Measurements from ENCODE around the gene ARSA.

The ARSA gene

DNA sequence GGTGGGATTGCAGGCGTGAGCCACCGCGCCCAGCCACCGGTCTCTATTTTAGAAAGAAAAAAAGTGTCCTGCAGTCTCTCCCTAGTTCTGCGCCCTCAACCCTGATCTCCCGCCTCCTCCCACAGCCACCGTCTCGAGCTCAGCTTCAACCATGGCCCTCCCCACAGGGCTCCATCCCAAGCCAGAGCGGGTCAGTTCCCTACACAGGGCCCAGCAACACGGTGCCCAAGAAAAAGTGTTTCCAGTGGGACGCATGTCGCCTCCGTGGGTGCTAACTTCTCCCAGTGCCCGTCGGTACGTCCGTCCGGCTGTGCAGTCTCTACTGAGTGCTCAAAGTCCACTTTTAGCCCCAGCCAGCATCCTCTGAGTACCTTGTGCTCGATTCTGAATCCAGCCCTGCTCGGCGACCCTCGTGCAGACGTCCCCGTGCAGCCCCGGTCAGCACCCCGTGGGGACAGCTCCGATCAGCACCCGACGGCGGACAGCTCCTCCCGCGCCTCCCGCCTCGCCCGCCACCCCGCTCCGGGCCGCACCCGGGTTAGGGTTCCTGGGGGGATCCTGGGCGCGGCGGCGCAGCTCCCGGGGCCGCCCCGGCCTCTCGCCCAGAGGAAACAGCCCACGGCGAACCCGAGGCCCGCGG, 28.0 kb downstream of the ARSA start:
- FAIRE-seq (no peak), DNase-seq (ENCODE audit: insufficient read length, low spot score) (peak; percentile 88)
- TF ChIP-seq POU2F2 (IDR thresholded peaks at IDR 0.05; ENCODE audit: low read depth, low read length) (no peak), TAF1 (IDR thresholded peaks at IDR 0.05; ENCODE audit: low read depth, low read length) (no peak), POLR2A (IDR thresholded peaks at IDR 0.05; ENCODE audit: low read depth, low read length) (no peak), PAX5 (IDR thresholded peaks at IDR 0.05; ENCODE audit: insufficient read depth, low read length, severe bottlenecking) (no peak), SPI1 (IDR thresholded peaks at IDR 0.05; ENCODE audit: low read depth, low read length) (no peak), POLR2AphosphoS5 (IDR thresholded peaks at IDR 0.05; ENCODE audit: low read depth, low read length) (no peak)

DNA sequence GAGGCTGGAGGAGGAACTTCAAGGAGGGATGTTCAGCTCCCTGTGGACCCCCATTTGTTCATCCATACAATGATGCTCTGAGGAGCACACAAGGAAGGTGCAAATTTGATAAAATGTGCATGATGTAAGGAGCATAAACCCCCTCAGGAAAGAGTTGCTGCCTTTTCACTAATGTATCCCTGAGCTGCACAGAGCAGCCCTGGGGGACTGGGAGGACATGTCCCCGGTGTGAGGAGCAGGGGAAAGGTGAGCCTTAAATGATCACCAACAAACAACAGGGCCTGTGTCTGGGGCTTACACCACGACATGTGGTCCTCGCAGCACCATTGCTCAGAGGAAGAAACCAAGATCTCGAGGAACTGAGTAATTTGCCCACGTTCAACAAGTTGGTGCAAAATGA, 30.9 kb downstream of the ARSA start:
- DNase-seq (ENCODE audit: insufficient read length, low spot score) (no peak), FAIRE-seq (no peak)

DNA sequence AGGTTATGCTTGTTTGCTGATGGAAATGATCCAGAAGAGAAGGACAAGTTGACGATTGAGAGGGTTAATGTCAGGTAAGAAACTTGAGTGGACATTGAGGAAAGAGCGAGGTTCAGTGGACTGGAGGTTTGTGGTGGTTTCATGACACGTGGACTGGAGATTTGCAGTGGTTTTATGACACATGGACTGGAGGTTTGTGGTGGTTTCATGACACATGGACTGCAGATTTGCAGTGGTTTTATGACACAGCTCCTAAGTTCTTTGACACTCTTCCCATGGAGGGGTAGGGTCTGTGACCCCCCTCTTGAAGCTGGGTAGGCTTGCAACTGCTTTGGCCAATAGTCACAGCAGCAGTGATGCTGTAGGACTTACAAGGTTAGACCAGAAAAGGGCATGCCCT, 32.8 kb downstream of the ARSA start:
- DNase-seq (ENCODE audit: insufficient read length, low spot score) (no peak), FAIRE-seq (peak; percentile 20)
- TF ChIP-seq POU2F2 (IDR thresholded peaks at IDR 0.05; ENCODE audit: low read depth, low read length), result no peak
- no peak for TF ChIP-seq TAF1 (IDR thresholded peaks at IDR 0.05; ENCODE audit: low read depth, low read length)
- no peak for TF ChIP-seq POLR2AphosphoS5 (IDR thresholded peaks at IDR 0.05; ENCODE audit: low read depth, low read length)
- TF ChIP-seq POLR2A (IDR thresholded peaks at IDR 0.05; ENCODE audit: low read depth, low read length), result no peak
- TF ChIP-seq SPI1 (IDR thresholded peaks at IDR 0.05; ENCODE audit: low read depth, low read length), result no peak
- no peak for TF ChIP-seq PAX5 (IDR thresholded peaks at IDR 0.05; ENCODE audit: insufficient read depth, low read length, severe bottlenecking)

More for the DNA sequence above, 30.9 kb downstream of the ARSA start:
- no peak for TF ChIP-seq POLR2A (IDR thresholded peaks at IDR 0.05; ENCODE audit: low read depth, low read length)
- no peak for TF ChIP-seq SPI1 (IDR thresholded peaks at IDR 0.05; ENCODE audit: low read depth, low read length)
- TF ChIP-seq POLR2AphosphoS5 (IDR thresholded peaks at IDR 0.05; ENCODE audit: low read depth, low read length), result no peak
- no peak for TF ChIP-seq POU2F2 (IDR thresholded peaks at IDR 0.05; ENCODE audit: low read depth, low read length)
- TF ChIP-seq TAF1 (IDR thresholded peaks at IDR 0.05; ENCODE audit: low read depth, low read length), result no peak
- TF ChIP-seq PAX5 (IDR thresholded peaks at IDR 0.05; ENCODE audit: insufficient read depth, low read length, severe bottlenecking), result no peak

DNA sequence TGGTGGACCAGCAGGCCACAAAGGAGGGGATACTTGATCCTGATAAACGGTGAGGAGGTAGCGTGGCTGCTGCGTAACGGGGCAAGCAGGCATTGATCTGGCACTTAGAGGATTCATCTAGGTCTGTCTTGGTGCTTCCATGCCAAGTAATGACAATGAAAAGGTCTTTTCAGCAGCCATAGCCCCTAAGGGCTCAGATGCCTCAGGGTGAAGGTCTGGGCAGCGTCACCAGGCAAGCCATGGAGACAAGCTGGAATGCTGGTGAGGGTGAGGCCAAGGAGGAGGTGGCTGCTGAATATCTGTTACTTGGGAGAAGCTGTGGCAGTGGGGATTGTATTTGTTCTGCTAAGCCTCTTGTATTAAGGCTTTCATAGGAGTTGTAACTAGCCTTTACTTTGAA, 40.5 kb downstream of the ARSA start:
- TF ChIP-seq POLR2AphosphoS5 (IDR thresholded peaks at IDR 0.05; ENCODE audit: low read depth, low read length), result no peak
- TF ChIP-seq TAF1 (IDR thresholded peaks at IDR 0.05; ENCODE audit: low read depth, low read length), result no peak
- TF ChIP-seq POU2F2 (IDR thresholded peaks at IDR 0.05; ENCODE audit: low read depth, low read length), result no peak
- TF ChIP-seq POLR2A (IDR thresholded peaks at IDR 0.05; ENCODE audit: low read depth, low read length), result no peak
- TF ChIP-seq PAX5 (IDR thresholded peaks at IDR 0.05; ENCODE audit: insufficient read depth, low read length, severe bottlenecking), result no peak
- no peak for TF ChIP-seq SPI1 (IDR thresholded peaks at IDR 0.05; ENCODE audit: low read depth, low read length)

DNA sequence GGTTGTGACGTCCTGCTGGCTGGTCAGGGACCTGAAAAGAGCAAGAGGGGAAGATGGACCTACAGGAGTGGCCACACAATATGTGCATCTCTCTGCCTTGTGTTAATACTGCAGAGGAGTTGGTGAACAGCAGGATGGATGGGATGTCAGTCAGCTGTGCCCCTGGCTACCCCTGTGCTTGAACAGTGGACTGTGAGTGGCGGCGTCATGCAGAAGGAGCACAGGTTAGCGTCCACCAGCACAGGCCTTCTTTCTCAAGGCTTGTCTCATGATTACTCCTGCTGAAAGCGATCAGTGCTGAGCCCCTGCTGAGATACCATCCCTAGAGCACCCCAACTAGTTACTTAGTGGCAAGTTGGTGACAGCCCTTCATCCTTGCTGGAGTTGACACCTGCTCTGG, 41.5 kb downstream of the ARSA start:
- FAIRE-seq (no peak), DNase-seq (ENCODE audit: insufficient read length, low spot score) (no peak)
- no peak for TF ChIP-seq POLR2AphosphoS5 (IDR thresholded peaks at IDR 0.05; ENCODE audit: low read depth, low read length)
- TF ChIP-seq SPI1 (IDR thresholded peaks at IDR 0.05; ENCODE audit: low read depth, low read length), result no peak
- TF ChIP-seq POLR2A (IDR thresholded peaks at IDR 0.05; ENCODE audit: low read depth, low read length), result no peak
- TF ChIP-seq TAF1 (IDR thresholded peaks at IDR 0.05; ENCODE audit: low read depth, low read length), result no peak
- TF ChIP-seq POU2F2 (IDR thresholded peaks at IDR 0.05; ENCODE audit: low read depth, low read length), result no peak

More for the DNA sequence above, 40.5 kb downstream of the ARSA start:
- FAIRE-seq (no peak), DNase-seq (ENCODE audit: insufficient read length, low spot score) (no peak)

DNA sequence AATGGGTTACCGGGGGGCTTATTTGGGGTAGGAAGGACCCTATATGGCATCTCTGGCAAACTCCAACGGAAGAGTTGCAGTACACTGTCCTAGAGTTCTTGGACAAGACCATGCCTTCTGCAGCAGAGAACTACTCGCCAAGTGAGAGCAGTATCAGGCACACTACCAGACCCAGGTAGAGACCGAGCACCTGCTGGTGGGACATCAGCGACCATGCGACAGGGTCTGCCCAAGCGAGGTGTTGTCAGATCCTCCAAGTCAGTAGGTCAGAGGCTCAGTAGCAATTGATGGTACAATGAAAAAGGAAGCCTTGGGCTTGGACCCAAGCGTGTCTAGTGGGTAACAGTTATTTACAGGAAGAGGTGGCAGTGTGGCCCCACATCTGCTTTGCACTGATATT, 42.2 kb downstream of the ARSA start:
- FAIRE-seq (no peak), DNase-seq (ENCODE audit: insufficient read length, low spot score) (no peak)
- TF ChIP-seq TAF1 (IDR thresholded peaks at IDR 0.05; ENCODE audit: low read depth, low read length), result no peak
- TF ChIP-seq PAX5 (IDR thresholded peaks at IDR 0.05; ENCODE audit: insufficient read depth, low read length, severe bottlenecking), result no peak
- TF ChIP-seq POU2F2 (IDR thresholded peaks at IDR 0.05; ENCODE audit: low read depth, low read length), result no peak
- no peak for TF ChIP-seq POLR2AphosphoS5 (IDR thresholded peaks at IDR 0.05; ENCODE audit: low read depth, low read length)
- no peak for TF ChIP-seq SPI1 (IDR thresholded peaks at IDR 0.05; ENCODE audit: low read depth, low read length)
- TF ChIP-seq POLR2A (IDR thresholded peaks at IDR 0.05; ENCODE audit: low read depth, low read length), result no peak

DNA sequence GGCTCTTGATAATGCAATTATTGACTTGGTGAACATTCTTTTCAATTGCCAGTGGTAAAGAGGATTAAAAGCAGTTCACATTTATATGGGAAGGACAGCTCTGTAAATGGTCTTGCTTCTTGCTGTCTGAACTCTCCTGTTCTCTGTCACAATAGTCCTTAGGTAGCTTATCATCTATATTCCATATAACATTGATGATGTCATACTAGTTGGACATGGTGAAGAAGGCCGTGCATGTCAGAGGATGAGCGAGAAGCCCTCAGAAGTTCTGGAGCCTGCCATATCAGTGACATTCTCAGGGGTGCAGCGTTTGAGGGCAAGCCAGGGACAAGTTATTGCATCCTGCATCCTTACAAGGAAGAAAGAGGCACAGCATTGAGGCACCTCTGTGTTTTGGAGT, 42.7 kb downstream of the ARSA start:
- no peak for FAIRE-seq
- TF ChIP-seq POLR2AphosphoS5 (IDR thresholded peaks at IDR 0.05; ENCODE audit: low read depth, low read length) (no peak), SPI1 (IDR thresholded peaks at IDR 0.05; ENCODE audit: low read depth, low read length) (no peak), TAF1 (IDR thresholded peaks at IDR 0.05; ENCODE audit: low read depth, low read length) (no peak), POU2F2 (IDR thresholded peaks at IDR 0.05; ENCODE audit: low read depth, low read length) (no peak)
- no peak for DNase-seq (ENCODE audit: insufficient read length, low spot score)

DNA sequence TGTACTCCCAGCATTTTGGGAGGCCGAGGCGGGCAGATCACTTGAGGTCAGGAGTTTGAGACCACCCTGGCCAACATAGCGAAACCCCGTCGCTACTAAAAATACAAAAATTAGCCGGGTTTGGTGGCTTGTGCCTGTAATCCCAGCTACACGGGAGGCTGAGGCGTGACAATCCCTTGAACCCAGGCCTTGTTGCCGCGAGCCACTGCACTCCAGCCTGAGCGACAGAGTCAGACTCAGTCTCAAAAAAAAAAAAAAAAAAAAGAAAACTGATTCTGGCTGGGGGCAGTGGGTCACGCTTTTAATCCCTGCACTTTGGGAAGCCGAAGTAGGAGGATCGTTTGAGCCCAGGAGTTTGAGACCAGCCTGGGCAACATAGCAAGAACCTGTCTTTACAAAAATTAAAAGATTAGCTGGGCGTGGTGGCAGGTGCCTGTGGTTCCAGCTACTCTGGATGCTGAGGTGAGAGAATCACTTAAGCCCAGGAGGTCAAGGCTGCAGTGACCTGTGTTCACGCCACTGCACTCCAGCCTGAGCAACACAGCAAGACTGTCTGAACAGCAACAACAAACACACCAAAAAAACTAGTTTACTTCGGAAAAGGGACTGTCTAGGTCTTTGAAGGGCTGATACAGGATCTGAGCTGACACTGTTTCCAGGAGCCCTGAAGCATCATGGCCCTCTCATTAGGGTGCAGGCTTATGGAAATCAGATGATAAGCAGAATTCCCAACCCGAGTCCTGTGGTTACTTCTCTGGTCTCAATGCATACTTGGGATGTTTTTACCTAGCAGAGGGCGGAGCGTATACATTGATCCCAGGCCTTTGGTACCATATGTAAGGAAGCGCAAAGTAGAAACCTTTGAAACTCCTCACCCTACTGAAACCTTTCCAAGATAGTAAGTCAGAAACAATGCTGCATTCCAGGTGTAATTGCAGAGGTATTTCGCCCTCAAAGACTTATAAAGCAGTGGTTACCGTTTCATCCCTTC, 43.6 kb downstream of the ARSA start:
- TF ChIP-seq SPI1 (IDR thresholded peaks at IDR 0.05; ENCODE audit: low read depth, low read length) (no peak), TAF1 (IDR thresholded peaks at IDR 0.05; ENCODE audit: low read depth, low read length) (no peak), POLR2A (IDR thresholded peaks at IDR 0.05; ENCODE audit: low read depth, low read length) (no peak), POU2F2 (IDR thresholded peaks at IDR 0.05; ENCODE audit: low read depth, low read length) (no peak), POLR2AphosphoS5 (IDR thresholded peaks at IDR 0.05; ENCODE audit: low read depth, low read length) (no peak), PAX5 (IDR thresholded peaks at IDR 0.05; ENCODE audit: insufficient read depth, low read length, severe bottlenecking) (no peak)
- DNase-seq (ENCODE audit: insufficient read length, low spot score), result no peak
- no peak for FAIRE-seq

DNA sequence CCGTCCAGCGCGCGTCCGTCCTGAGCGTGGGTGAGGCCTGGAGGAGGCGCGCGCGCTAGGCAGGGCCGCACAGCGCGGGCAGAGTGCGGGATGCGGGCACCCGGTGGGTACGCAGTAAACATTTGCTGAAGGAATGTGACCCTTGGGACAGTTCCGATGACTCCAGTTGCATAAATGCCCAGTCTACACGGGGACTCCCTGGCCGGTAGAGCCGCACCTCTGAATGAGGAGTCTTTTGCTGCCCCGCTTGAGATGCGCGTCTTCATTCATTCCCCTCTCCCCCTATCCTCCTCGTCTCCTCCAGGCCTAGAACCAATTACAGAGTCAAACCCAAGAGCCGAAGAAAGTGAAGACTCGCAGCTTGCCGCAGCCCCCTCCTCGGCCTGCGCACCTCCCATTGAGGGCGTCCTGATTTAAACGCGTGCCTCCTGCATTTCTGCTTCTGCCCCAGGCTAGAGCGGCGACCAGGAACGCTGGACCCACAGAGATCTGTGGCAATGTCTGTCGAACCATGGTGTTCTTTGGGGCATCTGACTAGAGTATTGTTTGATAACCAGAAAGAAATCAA, 44.6 kb downstream of the ARSA start:
- no peak for TF ChIP-seq POU2F2 (IDR thresholded peaks at IDR 0.05; ENCODE audit: low read depth, low read length)
- no peak for TF ChIP-seq POLR2A (IDR thresholded peaks at IDR 0.05; ENCODE audit: low read depth, low read length)
- TF ChIP-seq PAX5 (IDR thresholded peaks at IDR 0.05; ENCODE audit: insufficient read depth, low read length, severe bottlenecking), result no peak
- TF ChIP-seq TAF1 (IDR thresholded peaks at IDR 0.05; ENCODE audit: low read depth, low read length), result no peak
- no peak for TF ChIP-seq POLR2AphosphoS5 (IDR thresholded peaks at IDR 0.05; ENCODE audit: low read depth, low read length)
- no peak for TF ChIP-seq SPI1 (IDR thresholded peaks at IDR 0.05; ENCODE audit: low read depth, low read length)
- no peak for FAIRE-seq
- DNase-seq (ENCODE audit: insufficient read length, low spot score), result no peak

Measured in GM12891 (cell line).